Measurements from ENCODE around the gene PLEKHG4B.
"Not testable (repeated sequence)": the region's sequence is repeated elsewhere in the genome, so short reads cannot be mapped to it uniquely, and the experiment has no call there.

PLEKHG4B gene

GRCh38 chr5:51500-51823, 40.5 kb upstream of the PLEKHG4B start:
- TF ChIP-seq, protein P1, sequence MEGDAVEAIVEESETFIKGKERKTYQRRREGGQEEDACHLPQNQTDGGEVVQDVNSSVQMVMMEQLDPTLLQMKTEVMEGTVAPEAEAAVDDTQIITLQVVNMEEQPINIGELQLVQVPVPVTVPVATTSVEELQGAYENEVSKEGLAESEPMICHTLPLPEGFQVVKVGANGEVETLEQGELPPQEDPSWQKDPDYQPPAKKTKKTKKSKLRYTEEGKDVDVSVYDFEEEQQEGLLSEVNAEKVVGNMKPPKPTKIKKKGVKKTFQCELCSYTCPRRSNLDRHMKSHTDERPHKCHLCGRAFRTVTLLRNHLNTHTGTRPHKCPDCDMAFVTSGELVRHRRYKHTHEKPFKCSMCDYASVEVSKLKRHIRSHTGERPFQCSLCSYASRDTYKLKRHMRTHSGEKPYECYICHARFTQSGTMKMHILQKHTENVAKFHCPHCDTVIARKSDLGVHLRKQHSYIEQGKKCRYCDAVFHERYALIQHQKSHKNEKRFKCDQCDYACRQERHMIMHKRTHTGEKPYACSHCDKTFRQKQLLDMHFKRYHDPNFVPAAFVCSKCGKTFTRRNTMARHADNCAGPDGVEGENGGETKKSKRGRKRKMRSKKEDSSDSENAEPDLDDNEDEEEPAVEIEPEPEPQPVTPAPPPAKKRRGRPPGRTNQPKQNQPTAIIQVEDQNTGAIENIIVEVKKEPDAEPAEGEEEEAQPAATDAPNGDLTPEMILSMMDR (IDR thresholded peaks at IDR 0.05; ENCODE audit: control insufficient read depth, insufficient read depth, low read depth, low read length, missing control alignments): no peak
- H3K4me3 ChIP-seq (ENCODE audit: control insufficient read depth, low read depth, low read length): no peak overlapping the region
- no peak for DNase-seq (ENCODE audit: low read depth)

- H3K4me3 ChIP-seq (ENCODE audit: control insufficient read depth, low read depth, low read length): peak overlapping the region; percentile 54
- DNase-seq (ENCODE audit: low read depth): no peak
- TF ChIP-seq, protein P1 (IDR thresholded peaks at IDR 0.05; ENCODE audit: control insufficient read depth, insufficient read depth, low read depth, low read length, missing control alignments): peak; percentile 26
These were observed 38.4 kb upstream of the PLEKHG4B start for GRCh38 chr5:53381-54174.

GRCh38 chr5:54175-54730, 37.7 kb upstream of the PLEKHG4B start:
- H3K4me3 ChIP-seq (ENCODE audit: control insufficient read depth, low read depth, low read length): peak overlapping the region; percentile 54
- TF ChIP-seq, protein P1 (IDR thresholded peaks at IDR 0.05; ENCODE audit: control insufficient read depth, insufficient read depth, low read depth, low read length, missing control alignments): no peak
- DNase-seq (ENCODE audit: low read depth): no peak

- TF ChIP-seq, protein P1 (IDR thresholded peaks at IDR 0.05; ENCODE audit: control insufficient read depth, insufficient read depth, low read depth, low read length, missing control alignments): no peak
- H3K4me3 ChIP-seq (ENCODE audit: control insufficient read depth, low read depth, low read length): no peak overlapping the region
- no peak for DNase-seq (ENCODE audit: low read depth)
These were observed 36.9 kb upstream of the PLEKHG4B start for GRCh38 chr5:54876-55569.

DNA sequence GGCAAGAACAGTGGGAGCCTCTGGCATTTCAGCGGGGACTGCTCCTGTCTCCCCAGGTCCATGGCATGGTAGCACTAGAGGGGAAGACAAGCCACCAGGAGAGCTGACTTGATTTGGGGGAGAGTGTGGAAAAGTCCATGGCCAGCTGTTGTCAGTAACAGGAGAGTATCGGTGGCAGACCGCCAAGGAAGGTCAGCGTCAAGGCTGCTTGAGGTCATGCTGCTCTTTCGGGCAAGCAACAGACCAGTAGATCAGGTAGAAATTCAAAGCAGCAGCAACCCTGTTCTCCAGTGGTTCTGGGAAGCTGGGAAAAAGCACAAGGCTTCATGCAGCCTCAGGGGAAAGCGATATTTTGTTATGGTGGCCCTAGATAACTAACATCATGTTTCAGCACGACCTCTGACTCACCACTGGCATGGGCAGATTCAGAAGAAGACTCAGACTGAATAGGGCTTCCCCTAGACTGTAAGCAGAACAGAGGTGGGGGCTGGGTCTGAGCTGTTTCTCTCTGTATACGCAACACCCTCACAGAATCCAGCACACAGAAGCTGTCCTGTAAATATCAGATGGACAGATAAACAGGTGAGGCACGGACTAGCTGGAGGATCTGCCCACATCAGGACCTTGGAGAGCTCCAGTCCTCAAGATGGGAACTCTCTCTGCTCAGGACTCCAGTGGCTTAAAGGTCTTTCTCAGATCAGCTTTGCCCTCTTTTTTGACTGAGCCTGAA, 35.2 kb upstream of the PLEKHG4B start:
- TF ChIP-seq, protein P1 (IDR thresholded peaks at IDR 0.05; ENCODE audit: control insufficient read depth, insufficient read depth, low read depth, low read length, missing control alignments): no peak
- no peak overlapping the region for H3K4me3 ChIP-seq (ENCODE audit: control insufficient read depth, low read depth, low read length)
- no peak for DNase-seq (ENCODE audit: low read depth)

DNA sequence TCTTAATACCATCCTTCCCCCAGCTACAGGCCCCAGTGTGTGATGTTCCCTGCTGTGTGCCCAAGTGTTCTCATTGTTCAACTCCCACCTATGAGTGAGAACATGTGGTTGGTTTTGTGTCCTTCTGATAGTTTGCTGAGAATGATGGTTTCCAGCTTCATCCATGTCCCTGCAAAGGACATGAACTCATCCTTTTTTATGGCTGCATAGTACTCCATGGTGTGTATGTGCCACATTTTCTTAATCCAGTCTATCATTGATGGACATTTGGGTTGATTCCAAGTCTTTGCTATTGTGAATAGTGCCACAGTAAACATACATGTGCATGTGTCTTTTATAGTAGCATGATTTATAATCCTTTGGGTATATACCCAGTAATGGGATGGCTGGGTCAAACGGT, 31.7 kb upstream of the PLEKHG4B start:
- not testable (repeated sequence) for DNase-seq (ENCODE audit: low read depth); H3K4me3 ChIP-seq (ENCODE audit: control insufficient read depth, low read depth, low read length)
